B cell (primary cell): ENCODE measurements around the gene MAPK8. TPM values are rescaled to one million over a fixed set of nuclear protein-coding genes. Genes with fewer than 3 reads are reported as not detected.

Source experiments
- ATAC-seq: fragments of 200-7000 bp; cut with Tn5 transposase; one replicate; pipeline ENCODE4 v1.10.0; 2021; ENCODE audit warnings: low read depth, mild to moderate bottlenecking, moderate number of reproducible peaks, moderate library complexity
- CTCF ChIA-PET: fragments of 350-600 bp; sonication (Branson Sonifier 250); formaldehyde crosslinking; loops from one replicate; lab custom pipeline; 2021; ENCODE audit warnings: antibody characterized with exemption, inconsistent platforms; lab: Charles Lee
- POLR2A ChIA-PET: fragments of 350-600 bp; sonication (Branson Sonifier 250); formaldehyde crosslinking; loops from one replicate; lab custom pipeline; 2021; ENCODE audit warnings: antibody characterized with exemption; lab: Charles Lee
- DNase-seq: peaks from one replicate; pipeline ENCODE4 v3.0.0; 2013
- H2AFZ ChIP-seq: 2 replicates; pipeline ENCODE4 v1.6.1; 2012; ENCODE audit warnings: mild to moderate bottlenecking, low read depth, low read length; ENCODE audit not compliant: insufficient read depth, poor library complexity, severe bottlenecking
- H3K27ac ChIP-seq, 2 donors: 1 replicate in 1 of 2; 2 replicates in 1 of 2; pipeline ENCODE4 v1.5.1; 2012 to 2013; ENCODE audit warnings: low read length in 2 of 2, mild to moderate bottlenecking in 2 of 2, moderate library complexity in 1 of 2
- H3K27me3 ChIP-seq, 4 experiments: fragments of 200-600 bp in 1 of 4; sonication (generic) in 1 of 4; replicated peaks in 1 of 4; 1 replicate in 2 of 4; 2 replicates in 2 of 4; pipeline versions ENCODE4 v1.6.1 to v1.7.0; 2013 to 2016; ENCODE audit warnings: low read length in 3 of 4, mild to moderate bottlenecking in 2 of 4, mixed read lengths in 1 of 4, moderate library complexity in 1 of 4; ENCODE audit not compliant: insufficient read depth in 4 of 4, control insufficient read depth in 3 of 4; ENCODE audit errors: control extremely low read depth in 1 of 4
- H3K36me3 ChIP-seq, 2 experiments: replicated peaks in 1 of 2; 1 replicate in 1 of 2; 2 replicates in 1 of 2; pipeline versions ENCODE4 v1.6.1 to v1.7.1; 2013; ENCODE audit warnings: low read length in 1 of 2; ENCODE audit not compliant: insufficient read depth in 2 of 2, control insufficient read depth in 1 of 2; ENCODE audit errors: control extremely low read depth in 1 of 2, extremely low read depth in 1 of 2
- H3K4me1 ChIP-seq, 2 donors: fragments of 200-600 bp in 1 of 2; sonication (generic) in 1 of 2; 1 replicate in 1 of 2; 2 replicates in 1 of 2; pipeline versions ENCODE4 v1.5.1 to v1.6.1; 2013 to 2017; ENCODE audit warnings: low read length in 2 of 2; ENCODE audit not compliant: control insufficient read depth in 2 of 2, insufficient read depth in 2 of 2
- H3K4me2 ChIP-seq: replicated peaks from 2 replicates; pipeline ENCODE3; 2012; ENCODE audit warnings: mild to moderate bottlenecking, low read depth, low read length; ENCODE audit not compliant: poor library complexity, severe bottlenecking
- H3K4me3 ChIP-seq, 5 experiments: fragments of 200-600 bp in 1 of 5; sonication (generic) in 1 of 5; 1 replicate in 3 of 5; 2 replicates in 2 of 5; pipeline versions ENCODE4 v1.5.1 to v1.7.0; 2011 to 2016; ENCODE audit warnings: low read length in 4 of 5, mild to moderate bottlenecking in 4 of 5, low read depth in 2 of 5, control low read depth in 1 of 5, moderate library complexity in 1 of 5; ENCODE audit not compliant: insufficient read depth in 1 of 5; ENCODE audit errors: control extremely low read depth in 1 of 5, extremely low read depth in 1 of 5
- H3K79me2 ChIP-seq: fragments of 200-600 bp; sonication (generic); one replicate; pipeline ENCODE4 v1.6.0; 2016; ENCODE audit warnings: low read length; ENCODE audit not compliant: control insufficient read depth, insufficient read depth
- H3K9ac ChIP-seq: fragments of 200-600 bp; sonication (generic); 2 replicates; pipeline ENCODE4 v1.6.1; 2017; ENCODE audit warnings: mild to moderate bottlenecking, low read length, moderate library complexity
- H3K9me3 ChIP-seq, 3 donors: one replicate each; pipeline versions ENCODE4 v1.6.1 to v1.7.1; 2013; ENCODE audit warnings: low read length in 2 of 3; ENCODE audit not compliant: control insufficient read depth in 2 of 3, insufficient read depth in 1 of 3; ENCODE audit errors: control extremely low read depth in 1 of 3
- H4K20me1 ChIP-seq: 2 replicates; pipeline ENCODE4 v1.6.0; 2012; ENCODE audit warnings: mild to moderate bottlenecking, low read length; ENCODE audit not compliant: insufficient read depth, control insufficient read depth, poor library complexity, severe bottlenecking
- H3K27ac Mint-ChIP-seq: one replicate; pipeline ENCODE4 v1.8.0; 2021; ENCODE audit warnings: mixed read lengths
- H3K27me3 Mint-ChIP-seq: one replicate; pipeline ENCODE4 v1.8.0; 2021; ENCODE audit warnings: mixed read lengths
- H3K4me1 Mint-ChIP-seq: one replicate; pipeline ENCODE4 v1.8.0; 2021; ENCODE audit warnings: mixed read lengths
- H3K4me3 Mint-ChIP-seq: one replicate; pipeline ENCODE4 v1.8.0; 2021; ENCODE audit warnings: mixed read lengths
- H3K9me3 Mint-ChIP-seq: one replicate; pipeline ENCODE4 v1.8.0; 2022; ENCODE audit warnings: mixed read lengths; ENCODE audit not compliant: insufficient read depth
- EZH2 ChIP-seq: IDR thresholded peaks from 2 replicates; pipeline ENCODE4 v1.6.1; 2012; ENCODE audit warnings: borderline replicate concordance, low read depth, mild to moderate bottlenecking, moderate library complexity, low read length; ENCODE audit not compliant: insufficient read depth, poor library complexity, severe bottlenecking
- WGBS: methylation state at CpG from one replicate; pipeline ENCODE4 v1.1.5; 2013; ENCODE audit warnings: missing lambda C conversion rate; ENCODE audit not compliant: insufficient coverage; 5-methylcytosine and 5-hydroxymethylcytosine counted together
- intact Hi-C: fragments of 100-400 bp; cut with micrococcal nuclease; formaldehyde crosslinking; loops from one replicate; pipeline ENCODE4 v1.10.0; 2022
- polyA plus RNA-seq: library from polyadenylated mRNA; depleted of rRNA; stranded (reverse); fragments of >200 nt; gene quantifications from 2 replicates; pipeline ENCODE4 v1.2.3, GENCODE V29; 2012
- total RNA-seq, 2 donors: library from RNA; stranded (reverse); fragments of 120-200 nt in 1 of 2; gene quantifications; 1 replicate in 1 of 2; 2 replicates in 1 of 2; pipeline versions ENCODE4 v1.2.3 to v1.2.4, GENCODE V29; 2013 to 2022
- TF ChIP-seq, protein P1 (sequence below): fragments of 200-600 bp; IDR thresholded peaks from one replicate; pipeline ENCODE4 v1.8.0; 2022; ENCODE audit warnings: antibody characterized with exemption, mild to moderate bottlenecking

Gene MAPK8
- total and polyA plus RNA-seq, 2 donors (not counting 1 experiment from before 2014, with no cell fraction given): 13.7 to 40.0 TPM

DNA sequence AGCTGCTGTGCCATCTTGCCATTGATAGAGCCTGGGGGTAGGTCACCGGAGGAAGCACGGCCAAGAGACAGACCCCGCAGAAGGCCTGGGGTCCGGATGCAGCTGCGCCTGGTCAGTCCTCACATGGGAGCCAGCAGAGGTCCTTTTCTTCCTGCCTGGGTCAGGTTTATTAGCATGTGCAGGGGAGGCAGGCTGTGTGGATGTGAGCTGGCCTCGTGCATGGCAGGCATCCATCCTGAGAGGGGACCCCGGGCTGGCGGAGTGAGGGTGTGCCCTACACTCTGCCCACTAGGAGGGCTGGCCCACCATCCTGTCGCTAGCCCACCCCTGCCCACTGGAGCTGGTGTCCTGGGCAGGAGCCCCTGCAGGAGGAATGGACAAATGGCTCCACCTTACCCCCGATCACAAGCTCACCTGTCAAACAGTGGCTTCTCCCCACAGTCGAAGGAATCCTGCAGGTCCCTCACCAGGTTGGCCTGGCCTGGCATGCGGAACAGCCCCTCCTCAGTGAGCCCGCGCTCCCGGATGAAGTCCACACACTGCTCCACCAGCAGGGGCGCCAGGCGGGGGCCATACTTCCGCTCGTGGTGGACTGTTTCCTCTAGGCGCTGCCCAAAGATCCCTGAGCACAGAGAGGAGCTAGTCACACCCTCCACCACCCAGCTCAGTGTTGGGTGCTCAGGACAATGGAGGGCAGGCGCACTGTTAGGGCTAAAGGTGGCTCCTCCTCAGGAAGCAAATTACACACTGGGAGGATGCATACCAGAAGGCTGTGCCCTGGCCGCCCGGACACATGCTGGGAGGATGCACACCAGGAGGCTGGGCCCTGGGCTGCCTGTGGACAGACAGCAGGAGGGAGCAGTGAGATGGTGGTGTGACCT, 153.0 kb downstream of the MAPK8 start:
- Histone ChIP-seq H3K27ac (no peak overlapping the region), H4K20me1 (no peaks in the 10 kb centered on the region), H3K4me1 (peaks cover 13 to 17% of the 10 kb centered on the region in 2 donors), H3K4me2 (no peak overlapping the region), H2AFZ (no peak overlapping the region), H3K27me3 (peaks cover 0 to 3% (median 0%) of the 10 kb centered on the region in 4 experiments), H3K9ac (no peak overlapping the region), H3K9me3 (peaks cover 0 to 4% (median 0%) of the 10 kb centered on the region in 3 donors), H3K36me3 (no peaks in the 10 kb centered on the region), H3K4me3 (no peak overlapping the region), H3K79me2 (no peaks in the 10 kb centered on the region)
- 64% methylated on average over 23 of the region's 23 CpGs for WGBS
- TF ChIP-seq EZH2: no peak
- TF ChIP-seq, protein P1, sequence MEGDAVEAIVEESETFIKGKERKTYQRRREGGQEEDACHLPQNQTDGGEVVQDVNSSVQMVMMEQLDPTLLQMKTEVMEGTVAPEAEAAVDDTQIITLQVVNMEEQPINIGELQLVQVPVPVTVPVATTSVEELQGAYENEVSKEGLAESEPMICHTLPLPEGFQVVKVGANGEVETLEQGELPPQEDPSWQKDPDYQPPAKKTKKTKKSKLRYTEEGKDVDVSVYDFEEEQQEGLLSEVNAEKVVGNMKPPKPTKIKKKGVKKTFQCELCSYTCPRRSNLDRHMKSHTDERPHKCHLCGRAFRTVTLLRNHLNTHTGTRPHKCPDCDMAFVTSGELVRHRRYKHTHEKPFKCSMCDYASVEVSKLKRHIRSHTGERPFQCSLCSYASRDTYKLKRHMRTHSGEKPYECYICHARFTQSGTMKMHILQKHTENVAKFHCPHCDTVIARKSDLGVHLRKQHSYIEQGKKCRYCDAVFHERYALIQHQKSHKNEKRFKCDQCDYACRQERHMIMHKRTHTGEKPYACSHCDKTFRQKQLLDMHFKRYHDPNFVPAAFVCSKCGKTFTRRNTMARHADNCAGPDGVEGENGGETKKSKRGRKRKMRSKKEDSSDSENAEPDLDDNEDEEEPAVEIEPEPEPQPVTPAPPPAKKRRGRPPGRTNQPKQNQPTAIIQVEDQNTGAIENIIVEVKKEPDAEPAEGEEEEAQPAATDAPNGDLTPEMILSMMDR: no peak
- H3K27ac Mint-ChIP-seq: no peak overlapping the region
- H3K4me1 Mint-ChIP-seq: peaks cover 9% of the 10 kb centered on the region
- intact Hi-C loops: no loop called here
- no peak for DNase-seq
- H3K9me3 Mint-ChIP-seq: no peaks in the 10 kb centered on the region
- POLR2A ChIA-PET: no interaction called here
- no peak overlapping the region for H3K4me3 Mint-ChIP-seq
- H3K27me3 Mint-ChIP-seq: no peaks in the 10 kb centered on the region
- CTCF ChIA-PET: no interaction called here
- no peak for ATAC-seq

DNA sequence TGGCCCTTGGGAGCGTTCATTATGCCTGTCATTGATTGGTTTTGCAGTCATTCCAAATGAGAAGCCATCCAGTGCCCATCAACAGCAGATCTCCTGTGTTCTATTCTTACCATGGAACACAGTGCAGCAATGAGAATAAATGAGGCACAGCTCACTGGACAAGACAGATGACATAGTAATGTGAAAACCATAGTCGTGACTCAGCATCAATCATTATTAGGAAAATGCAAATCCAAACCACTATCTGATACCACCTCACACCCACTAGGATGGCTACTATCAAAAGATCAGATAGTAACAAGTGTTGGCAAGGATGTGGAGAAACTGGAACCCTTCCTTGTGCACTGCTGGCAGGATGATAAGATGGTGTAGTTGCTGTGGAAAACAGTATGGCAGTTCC, 153.7 kb downstream of the MAPK8 start:
- CTCF ChIA-PET: no interaction called here
- H3K4me1 Mint-ChIP-seq: peaks cover 9% of the 10 kb centered on the region

More for the DNA sequence above, 153.7 kb downstream of the MAPK8 start:
- H3K27ac ChIP-seq: no peak overlapping the region
- H3K36me3 ChIP-seq: no peaks in the 10 kb centered on the region
- POLR2A ChIA-PET: no interaction called here
- Mint-ChIP-seq H3K27ac (no peak overlapping the region), H3K4me3 (no peak overlapping the region), H3K9me3 (no peaks in the 10 kb centered on the region), H3K27me3 (no peaks in the 10 kb centered on the region)
- TF ChIP-seq, protein P1: no peak
- no peak for TF ChIP-seq EZH2
- DNase-seq: no peak
- no peak overlapping the region for H3K9ac ChIP-seq
- H3K4me3 ChIP-seq: no peak overlapping the region
- H3K9me3 ChIP-seq: peaks cover 0 to 4% (median 0%) of the 10 kb centered on the region in 3 donors
- no peak overlapping the region for H3K4me2 ChIP-seq
- intact Hi-C loops: no loop called here
- H3K79me2 ChIP-seq: no peaks in the 10 kb centered on the region
- H3K4me1 ChIP-seq: peaks cover 13 to 17% of the 10 kb centered on the region in 2 donors
- H4K20me1 ChIP-seq: no peaks in the 10 kb centered on the region
- H3K27me3 ChIP-seq: peaks cover 0 to 3% (median 0%) of the 10 kb centered on the region in 4 experiments
- 100% methylated on average over 1 of the region's 2 CpGs for WGBS
- no peak for ATAC-seq
- no peak overlapping the region for H2AFZ ChIP-seq
